Kidney epithelial cell (primary cell): Measurements from ENCODE around the gene FADS3. TPM values are rescaled to one million over a fixed set of nuclear protein-coding genes. Genes with fewer than 3 reads are reported as not detected.

Experiments used
- DNase-seq: peaks from one replicate; pipeline ENCODE4 v3.0.0-alpha.2; 2010; ENCODE audit warnings: low read depth
- H3K27me3 ChIP-seq: 2 replicates; pipeline ENCODE4 v1.6.0; 2011; ENCODE audit warnings: low read length; ENCODE audit not compliant: control insufficient read depth, insufficient read depth
- H3K36me3 ChIP-seq: 2 replicates; pipeline ENCODE4 v1.5.1; 2011; ENCODE audit warnings: low read length; ENCODE audit not compliant: control insufficient read depth, insufficient read depth
- H3K4me3 ChIP-seq: 2 replicates; pipeline ENCODE4 v1.5.1; 2011; ENCODE audit warnings: low read depth, mild to moderate bottlenecking, control low read depth, low read length
- CTCF ChIP-seq: IDR thresholded peaks from 2 replicates; pipeline ENCODE4 v1.5.1; 2011; ENCODE audit warnings: mild to moderate bottlenecking, moderate library complexity, low read length, control low read depth, inconsistent platforms; ENCODE audit not compliant: insufficient read depth, poor library complexity, severe bottlenecking
- total RNA-seq: library from RNA; depleted of rRNA; stranded (reverse); fragments of >200 nt; gene quantifications from 2 replicates; pipeline ENCODE4 v1.2.3, GENCODE V29; 2015

Gene FADS3
- total RNA-seq, 1 donor from 2014 or later: 152 TPM

- no peak for DNase-seq
- H3K4me3 ChIP-seq: no peak overlapping the region
- H3K36me3 ChIP-seq: peaks cover 12% of the 10 kb centered on the region
- H3K27me3 ChIP-seq: no peaks in the 10 kb centered on the region
- no peak for TF ChIP-seq CTCF
Observed at GRCh38 chr11:61851113-61851899, 40.0 kb downstream of the FADS3 start.

- Histone ChIP-seq H3K4me3 (no peak overlapping the region), H3K36me3 (peaks cover 12% of the 10 kb centered on the region), H3K27me3 (no peaks in the 10 kb centered on the region)
- no peak for TF ChIP-seq CTCF
- no peak for DNase-seq
Observed at GRCh38 chr11:61850687-61851086, 40.7 kb downstream of the FADS3 start.

GRCh38 chr11:61848631-61849030 lies 42.7 kb downstream of the FADS3 start:
- no peaks in the 10 kb centered on the region for H3K27me3 ChIP-seq
- no peak for TF ChIP-seq CTCF
- no peak for DNase-seq
- H3K4me3 ChIP-seq: no peak overlapping the region
- H3K36me3 ChIP-seq: peaks cover 10% of the 10 kb centered on the region

- H3K27me3 ChIP-seq: no peaks in the 10 kb centered on the region
- no peak for TF ChIP-seq CTCF
- peaks cover 10% of the 10 kb centered on the region for H3K36me3 ChIP-seq
- no peak for DNase-seq
- H3K4me3 ChIP-seq: no peak overlapping the region
Observed at GRCh38 chr11:61847914-61848581, 43.3 kb downstream of the FADS3 start.

GRCh38 chr11:61846362-61847020 lies 44.9 kb downstream of the FADS3 start:
- no peak for DNase-seq
- no peak for TF ChIP-seq CTCF
- H3K27me3 ChIP-seq: no peaks in the 10 kb centered on the region
- H3K36me3 ChIP-seq: peaks cover 12% of the 10 kb centered on the region
- no peak overlapping the region for H3K4me3 ChIP-seq
